ENCODE measurements around the gene ALX1. TPM values are rescaled to one million over a fixed set of nuclear protein-coding genes. Genes with fewer than 3 reads are reported as not detected.

The ALX1 gene
- not detected for polyA plus RNA-seq (ENCODE audit: insufficient read length)

DNA sequence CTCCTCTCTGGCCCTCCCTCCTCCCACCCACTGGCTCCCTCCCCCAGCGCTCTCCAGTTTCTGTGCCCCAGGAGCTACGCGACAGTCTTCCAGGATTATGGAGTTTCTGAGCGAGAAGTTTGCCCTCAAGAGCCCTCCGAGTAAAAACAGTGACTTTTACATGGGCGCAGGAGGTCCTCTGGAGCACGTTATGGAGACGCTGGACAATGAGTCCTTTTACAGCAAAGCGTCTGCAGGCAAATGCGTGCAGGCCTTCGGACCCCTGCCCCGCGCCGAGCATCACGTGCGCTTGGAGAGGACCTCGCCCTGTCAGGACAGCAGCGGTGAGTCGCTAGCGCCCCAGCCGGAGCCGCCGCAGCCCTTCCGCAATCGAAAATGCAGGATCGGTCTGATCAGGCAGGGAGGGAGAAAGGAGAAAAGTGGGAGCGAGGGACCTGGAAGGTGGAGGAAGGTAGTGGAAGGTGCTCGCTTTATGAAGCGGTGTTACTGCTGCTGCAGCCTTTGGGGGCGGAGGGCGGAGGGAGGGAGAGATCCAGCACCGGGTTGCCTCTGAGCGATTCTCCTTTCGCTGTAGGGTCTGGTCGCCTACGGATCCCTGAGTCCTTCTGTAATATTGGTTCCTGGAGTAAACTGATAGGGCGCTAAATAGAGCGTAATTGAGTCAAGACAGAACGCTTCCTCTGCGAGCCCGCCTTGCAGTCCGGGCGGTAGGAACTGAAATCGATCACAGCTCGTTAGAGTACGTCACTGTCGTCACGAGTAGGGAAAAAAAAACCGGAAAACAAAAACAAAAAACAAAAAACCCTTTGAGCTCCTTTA lies at the start of gene ALX1:
ALX1 (plus strand) TSS at position 56 of the 819 bp plus-strand sequence; CDS start at position 98, 42 bp downstream.
- no peak for DNase-seq

DNA sequence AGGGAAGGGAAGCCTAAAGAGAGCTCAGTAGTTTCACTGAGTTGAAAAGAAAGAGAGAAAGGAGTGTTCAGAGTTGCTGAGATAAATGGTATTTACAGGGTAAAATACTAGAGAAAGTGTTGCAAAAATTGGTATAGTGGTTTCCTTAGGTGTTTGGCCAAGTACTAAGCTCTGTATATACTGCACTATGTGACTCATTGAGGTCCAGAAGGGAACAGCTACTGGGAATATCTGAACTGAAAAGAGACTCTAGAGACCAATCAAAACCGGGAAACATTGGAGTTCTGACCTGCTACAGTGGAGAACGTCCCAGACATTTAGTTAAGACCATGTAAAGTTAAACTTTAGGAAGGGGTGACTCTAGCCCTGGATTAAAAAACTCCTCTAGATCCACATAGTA lies 42.7 kb upstream of the ALX1 start:
- DNase-seq, result no peak

DNA sequence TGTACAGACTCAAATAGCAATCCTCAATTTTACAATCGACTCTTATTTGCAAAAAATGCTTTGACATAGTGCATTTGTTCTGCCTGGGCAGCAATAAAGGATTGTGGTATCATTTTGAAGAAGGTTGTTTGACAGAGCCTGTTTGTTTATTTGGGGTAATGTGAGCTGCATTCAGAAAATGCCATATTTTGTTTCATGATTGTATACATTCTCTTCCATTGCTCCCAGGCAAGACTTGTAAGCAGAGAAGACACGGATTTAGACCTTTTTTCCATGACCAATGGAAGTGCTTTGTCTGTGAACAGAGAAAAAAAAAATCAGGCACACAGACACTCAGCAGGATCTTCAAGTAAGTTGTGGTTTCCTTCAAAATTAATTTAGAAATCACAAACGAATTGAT lies 35.5 kb upstream of the ALX1 start:
- no peak for DNase-seq

DNA sequence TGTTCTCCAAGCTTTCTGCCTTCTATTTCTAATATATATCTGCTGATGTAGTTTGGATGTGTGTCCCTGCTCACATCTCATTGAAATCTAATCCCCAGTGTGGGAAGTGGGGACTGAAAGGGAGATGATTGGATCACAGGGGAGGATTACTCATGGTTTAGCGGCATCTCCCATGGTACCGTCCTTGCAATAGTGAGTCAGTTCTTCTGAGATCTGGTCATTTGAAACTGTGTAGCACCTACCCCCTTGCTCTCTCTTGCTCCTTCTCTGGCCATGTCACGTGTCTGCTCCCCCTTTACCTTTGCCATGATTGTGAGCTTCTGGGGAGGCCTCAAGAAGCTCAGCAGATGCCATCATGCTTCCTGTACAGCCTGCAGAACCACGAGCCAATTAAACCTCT lies 26.2 kb upstream of the ALX1 start:
- no peak for DNase-seq

DNA sequence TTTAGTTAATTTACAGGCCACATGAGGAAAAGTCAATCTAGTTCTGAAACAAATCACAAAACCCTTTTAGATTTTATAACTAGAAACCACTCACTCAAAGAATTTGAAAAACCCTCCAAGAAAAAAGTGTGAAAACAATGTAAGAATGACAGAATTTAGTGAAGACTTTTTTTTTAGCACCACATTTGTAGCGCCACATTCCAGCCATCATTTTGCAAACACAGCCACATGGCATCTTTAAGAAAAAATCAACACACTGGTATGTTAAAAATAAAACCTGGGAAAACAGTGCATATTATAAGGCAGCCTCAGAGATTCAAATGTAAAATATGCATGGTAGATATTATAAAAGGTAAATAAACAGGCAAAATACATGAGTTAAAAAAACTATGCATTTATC lies 22.3 kb upstream of the ALX1 start:
- no peak for DNase-seq

DNA sequence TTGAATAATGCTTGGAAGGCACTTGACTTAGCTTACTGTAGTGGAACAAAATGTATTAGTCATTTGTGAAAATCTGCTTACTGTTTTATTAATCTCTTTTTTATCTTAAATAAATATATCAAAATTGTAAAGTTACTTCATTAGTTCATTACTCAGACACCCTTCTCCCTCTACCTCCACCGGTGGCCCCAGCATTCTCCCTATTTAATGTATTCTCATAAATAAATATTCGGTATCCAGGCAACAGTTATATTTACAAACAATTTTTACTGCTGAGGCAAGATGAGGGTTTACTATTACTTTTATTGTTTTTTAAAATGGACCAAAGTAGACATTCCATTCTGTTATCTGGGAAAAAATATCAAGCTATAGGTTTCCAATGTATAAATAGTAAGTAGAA lies 19.6 kb upstream of the ALX1 start:
- no peak for DNase-seq

DNA sequence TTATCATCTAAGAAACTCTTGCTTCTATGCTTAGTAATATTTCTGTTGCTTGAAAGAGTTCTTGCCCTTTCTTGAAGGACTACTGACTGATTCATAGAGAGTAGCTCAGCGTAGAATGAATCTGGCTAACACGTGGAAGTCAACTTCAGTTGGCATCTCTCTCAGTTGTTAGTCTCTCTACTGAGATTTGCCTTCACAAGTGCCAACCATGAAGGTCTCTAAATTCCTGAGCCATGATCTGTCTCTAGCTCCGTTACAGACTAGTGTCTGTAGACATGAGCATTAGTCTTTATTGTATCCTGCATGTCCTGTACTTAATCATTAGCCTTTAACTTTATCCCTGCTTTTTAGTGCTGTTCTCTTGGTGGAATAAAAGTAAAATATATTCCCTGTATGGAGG lies 19.1 kb upstream of the ALX1 start:
- DNase-seq, result no peak

DNA sequence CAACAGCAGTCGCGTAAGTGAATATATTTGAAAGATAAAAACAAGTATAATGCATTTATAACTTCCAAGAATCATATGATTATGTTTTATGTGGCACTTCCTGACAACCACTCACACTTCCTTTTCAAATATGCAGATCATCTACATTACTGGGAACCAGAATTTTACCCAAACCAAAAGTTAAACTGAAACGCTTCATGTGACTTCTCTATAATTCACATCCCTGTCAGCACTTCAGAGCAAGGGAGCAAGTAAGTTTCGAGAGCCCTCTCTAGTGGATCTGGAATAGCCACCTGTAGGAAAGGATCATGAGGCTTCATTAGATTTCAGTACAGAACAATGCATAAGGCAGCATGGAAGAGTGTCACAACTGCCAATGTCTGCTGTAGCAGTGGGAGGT lies 13.7 kb upstream of the ALX1 start:
- DNase-seq, result no peak

DNA sequence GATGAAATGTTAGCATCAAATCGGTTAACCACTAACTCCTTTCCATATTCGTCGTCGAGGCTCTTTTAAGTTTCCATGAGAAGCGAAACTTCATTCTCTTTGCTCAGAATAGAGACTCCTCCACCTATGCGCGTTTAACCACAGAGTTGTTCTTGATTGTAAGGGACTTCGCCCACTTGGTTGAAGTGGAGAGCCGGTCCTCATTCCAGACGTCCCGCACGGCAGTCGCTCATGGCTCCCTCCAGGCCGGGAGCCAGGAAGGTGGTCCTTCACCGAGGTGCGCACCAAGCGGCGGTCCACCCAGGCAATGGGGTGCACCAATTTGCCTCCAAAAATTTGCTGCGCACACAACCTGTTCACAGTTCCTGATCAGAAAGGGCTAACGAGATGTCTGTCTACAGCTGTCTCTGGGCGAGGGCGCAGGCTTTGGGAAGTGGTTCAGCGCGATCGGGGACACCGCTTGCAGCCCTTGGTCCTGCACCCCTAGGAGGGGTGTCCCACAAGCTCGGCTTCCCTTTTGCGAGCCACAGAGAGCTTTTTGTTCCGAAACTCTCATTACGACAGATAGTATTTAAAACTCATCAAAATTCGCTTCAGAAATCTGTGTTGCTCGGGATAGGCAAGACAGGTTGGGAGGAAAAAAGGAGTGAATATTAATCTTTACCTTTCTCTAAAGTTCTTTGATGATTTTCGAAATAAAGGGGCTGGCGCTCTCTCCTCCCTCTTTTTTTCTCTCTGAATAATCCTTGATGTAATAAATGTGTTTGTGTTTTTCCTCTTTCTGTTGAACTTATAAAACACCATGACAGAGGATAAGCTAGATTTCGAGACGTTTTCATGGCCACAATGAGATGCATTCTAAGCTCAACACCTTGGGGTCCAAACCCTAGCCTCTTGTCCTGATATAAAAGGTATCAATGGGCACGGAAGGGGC lies 6.4 kb upstream of the ALX1 start:
- DNase-seq, result no peak

DNA sequence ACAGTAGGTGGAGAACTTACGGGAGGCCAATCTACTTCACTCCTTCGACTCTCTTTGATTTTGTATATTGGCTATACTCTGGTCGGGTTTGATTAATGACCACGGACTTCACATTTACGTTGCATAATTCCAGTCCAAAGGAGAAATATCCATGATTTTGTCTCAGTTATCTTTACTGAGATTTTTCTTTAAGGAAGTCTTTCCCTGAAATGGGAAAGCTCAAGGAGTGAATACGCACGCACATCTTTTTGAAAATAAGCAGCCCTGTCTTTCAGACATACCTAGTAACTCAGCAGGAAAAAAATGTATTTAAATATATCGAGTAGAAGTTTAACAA lies 5.7 kb upstream of the ALX1 start:
- no peak for DNase-seq

DNA sequence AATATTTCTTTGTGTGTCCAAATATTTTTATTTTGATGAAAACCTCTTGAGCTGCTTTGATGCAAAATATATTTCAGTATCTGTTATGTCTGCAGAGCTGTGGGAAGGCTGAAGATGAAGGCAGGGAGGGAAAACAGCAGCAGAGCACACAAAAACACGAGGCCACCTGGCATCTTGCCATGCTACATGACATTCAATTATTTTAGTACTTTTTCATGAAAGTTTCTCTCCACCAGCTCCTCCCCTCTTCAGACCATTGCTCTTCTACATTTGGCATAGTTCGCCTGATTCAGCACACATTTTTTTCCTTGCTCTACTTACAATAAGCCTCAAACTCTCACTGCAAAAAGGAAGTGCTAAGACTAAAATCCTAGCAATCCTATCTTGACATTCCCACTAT lies 4.6 kb upstream of the ALX1 start:
- DNase-seq, result no peak

DNA sequence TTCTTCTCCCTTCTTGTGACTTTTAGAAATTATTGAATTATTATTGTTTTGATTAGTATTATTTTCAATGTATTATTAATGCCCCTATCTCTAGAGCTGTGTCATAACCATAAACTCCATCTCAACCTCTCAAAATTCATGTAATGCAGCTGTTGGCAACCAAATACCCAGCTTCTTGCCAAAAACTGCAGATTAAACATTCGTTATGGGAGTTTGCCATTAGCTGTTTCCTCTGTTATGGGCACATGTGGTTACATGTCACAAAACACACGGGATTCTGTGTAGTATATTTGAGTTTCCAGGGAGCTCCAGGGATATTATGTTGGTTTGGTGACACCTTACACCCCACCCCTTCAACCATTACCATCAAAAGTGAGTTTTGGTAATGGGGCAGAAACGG lies 2.8 kb upstream of the ALX1 start:
- no peak for DNase-seq

DNA sequence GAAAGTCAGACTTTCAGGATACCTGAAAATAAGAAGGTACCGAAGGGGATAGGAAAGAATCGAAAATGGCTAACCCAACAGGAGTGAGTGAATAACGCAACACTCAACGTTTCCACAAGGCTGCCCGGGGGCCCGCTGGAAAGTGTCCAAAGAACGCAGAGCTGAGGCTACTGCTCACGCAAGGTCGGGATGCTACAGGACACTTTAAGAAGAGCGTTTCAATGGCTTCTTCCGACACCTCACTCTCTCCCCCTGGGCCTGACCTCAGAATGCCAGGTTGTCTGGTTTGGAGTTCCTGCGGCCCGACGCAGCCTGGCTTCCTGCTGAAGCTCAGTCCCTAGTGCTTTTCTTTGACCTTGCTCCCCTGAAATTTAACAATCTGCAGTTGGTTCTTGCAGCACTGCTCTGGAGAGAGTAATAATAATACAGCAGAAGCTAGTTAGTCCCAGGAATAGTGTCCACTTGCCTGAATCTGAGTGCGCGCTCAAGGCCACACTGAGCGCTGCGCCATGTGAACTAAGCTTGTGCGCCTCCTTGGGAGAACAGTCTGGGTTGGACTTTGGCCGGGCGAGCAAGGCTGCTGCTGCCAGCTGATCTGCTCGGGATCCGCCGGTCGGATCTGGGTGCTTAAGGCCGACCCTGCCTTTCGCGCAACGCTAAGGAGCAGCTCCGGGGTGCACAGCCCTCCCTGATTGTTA lies 2.0 kb upstream of the ALX1 start:
- no peak for DNase-seq

DNA sequence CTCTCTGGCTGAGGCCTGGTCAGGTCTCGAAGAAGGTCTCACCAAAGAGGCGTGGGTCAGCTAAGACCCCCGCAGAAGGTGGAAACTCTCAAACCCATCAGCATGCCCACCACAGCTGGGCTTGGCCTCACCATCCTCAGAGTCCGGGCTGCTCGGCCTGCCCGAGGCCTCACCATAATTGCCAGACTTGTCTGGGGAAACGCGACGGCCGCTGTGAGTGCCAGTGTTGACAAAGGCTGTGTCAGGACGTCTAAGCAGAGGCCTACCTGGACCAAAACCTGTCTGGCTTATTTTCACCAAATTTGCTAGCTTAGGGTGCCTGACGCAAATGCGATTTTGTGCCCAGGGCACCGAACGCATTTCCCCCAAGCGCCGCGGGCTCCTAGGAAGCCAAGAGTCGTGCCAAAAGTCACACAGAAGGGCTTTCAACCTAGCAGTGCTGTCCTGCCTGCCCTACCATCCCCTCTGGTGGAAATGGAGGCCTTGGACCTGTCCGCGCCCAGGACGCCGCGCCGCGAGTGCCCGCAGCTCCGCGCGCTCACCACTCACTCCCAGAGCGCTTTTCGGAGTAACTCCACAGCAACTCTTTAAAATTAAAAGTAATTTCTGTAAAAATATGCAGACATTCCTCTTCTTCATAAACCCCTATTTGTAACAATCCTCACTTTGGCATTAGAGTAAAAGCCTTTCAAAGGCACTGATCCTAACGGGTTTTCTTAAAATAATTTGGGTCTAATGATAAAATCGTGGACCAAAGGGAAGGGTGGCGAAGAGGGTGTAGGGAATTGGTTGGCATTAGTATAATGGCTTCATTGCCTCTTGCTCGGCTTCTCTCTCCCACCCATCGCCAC lies 1.2 kb upstream of the ALX1 start:
- no peak for DNase-seq

DNA sequence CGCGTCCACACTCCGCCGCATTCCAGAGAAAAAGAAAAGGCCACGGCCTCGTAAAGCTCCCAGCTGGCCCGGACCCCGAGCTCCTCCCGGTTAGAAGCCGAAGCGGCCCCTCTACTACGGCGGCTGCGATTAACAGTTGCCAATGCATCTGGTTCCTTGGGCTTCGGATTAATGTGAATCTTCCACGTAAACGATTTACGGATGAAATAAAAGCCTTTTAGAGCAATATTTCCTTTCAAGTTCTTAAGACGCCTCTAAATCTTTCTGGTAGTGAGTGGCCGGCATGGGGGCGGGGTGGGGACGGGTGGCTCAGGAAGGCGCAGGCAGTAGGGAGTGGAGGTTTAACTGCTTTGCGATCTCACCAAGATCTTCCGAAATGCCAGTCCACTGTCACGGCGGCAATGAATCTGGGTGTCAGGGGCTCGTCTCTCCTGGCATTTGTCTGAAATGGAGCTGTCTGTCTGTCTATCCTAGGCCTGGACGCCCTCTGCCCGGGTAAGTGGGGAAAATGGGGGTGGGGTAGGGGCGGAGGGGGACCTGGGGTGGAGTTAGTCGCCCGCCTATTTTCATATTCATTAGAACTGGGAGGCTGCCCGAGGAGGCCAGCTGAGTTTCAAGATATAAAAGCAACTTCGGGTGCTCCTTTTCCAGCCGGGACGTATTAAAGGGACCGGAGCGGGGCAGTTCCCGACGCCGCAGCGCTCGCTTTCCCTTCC lies 413 bp upstream of the ALX1 start:
- DNase-seq, result no peak

DNA sequence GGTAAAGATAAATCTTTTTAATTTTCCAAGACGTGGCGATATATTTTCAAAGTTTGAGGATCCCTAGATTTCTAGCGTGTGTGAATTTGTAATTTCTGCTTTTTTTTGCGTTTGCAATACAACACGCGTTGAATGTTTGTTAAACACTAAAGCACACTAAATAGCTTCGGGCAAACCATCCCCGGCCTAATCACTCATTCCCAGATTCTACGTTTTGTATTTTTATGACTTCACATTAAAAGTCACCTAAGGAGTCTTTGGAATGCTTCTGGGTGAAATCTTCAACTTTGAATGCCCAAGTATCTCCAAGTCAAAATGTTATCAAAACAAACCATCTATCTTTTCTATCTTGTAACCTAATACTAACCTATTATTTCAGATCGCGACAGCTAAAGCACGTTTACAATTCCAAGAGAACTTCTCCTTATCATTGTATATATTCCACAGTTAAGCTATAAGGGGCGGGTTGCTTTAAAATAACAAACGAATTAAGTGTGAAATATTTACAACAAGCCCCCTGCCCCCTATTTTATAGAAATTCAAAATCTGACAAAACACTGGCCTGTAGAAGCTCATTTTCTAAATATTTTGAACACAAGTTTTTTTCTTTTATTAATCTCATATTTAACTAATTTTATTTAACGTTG lies 1.1 kb downstream of the ALX1 start:
- DNase-seq, result no peak

DNA sequence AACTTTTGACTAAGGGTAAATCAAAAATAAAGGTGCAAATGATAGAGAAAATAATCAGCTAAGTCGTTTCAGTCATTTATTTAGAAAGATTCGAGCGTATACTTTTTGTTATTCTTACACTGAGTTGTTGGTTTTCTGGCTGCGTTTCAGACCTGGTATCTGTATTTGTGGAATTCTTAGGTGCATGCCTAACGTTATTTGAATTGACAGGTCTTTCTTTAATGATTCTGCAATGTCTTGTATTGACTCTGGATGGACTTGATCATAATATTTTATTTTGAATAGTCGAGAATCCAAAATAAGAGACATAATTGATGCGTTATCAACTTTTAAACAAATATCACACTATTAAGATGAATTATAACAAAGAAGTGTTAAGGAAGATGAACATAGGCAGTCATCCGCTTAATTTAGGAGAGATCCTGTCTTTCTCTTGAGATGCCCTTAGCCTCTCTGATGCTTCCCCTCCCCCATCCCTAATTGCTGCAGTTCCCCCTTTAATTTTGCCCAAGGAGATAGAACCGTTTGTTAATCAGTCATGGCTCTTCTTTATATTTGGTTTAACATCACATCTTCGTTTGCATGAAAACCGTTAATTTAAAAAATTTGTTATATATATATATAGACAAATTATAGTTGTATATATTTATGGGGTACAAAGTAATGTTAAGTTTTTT lies 1.8 kb downstream of the ALX1 start:
- no peak for DNase-seq

DNA sequence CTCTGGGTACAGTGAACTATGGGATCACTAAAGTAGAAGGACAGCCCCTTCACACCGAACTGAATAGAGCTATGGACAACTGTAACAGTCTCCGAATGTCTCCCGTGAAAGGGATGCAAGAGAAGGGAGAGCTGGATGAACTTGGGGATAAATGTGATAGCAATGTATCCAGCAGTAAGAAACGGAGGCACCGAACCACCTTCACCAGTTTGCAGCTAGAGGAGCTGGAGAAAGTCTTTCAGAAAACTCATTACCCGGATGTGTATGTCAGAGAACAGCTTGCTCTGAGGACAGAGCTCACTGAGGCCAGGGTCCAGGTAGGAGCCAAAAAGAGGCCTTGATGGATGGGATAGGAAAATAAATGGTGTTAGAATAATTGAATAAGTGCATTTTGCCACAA lies 3.5 kb downstream of the ALX1 start:
- DNase-seq, result no peak

DNA sequence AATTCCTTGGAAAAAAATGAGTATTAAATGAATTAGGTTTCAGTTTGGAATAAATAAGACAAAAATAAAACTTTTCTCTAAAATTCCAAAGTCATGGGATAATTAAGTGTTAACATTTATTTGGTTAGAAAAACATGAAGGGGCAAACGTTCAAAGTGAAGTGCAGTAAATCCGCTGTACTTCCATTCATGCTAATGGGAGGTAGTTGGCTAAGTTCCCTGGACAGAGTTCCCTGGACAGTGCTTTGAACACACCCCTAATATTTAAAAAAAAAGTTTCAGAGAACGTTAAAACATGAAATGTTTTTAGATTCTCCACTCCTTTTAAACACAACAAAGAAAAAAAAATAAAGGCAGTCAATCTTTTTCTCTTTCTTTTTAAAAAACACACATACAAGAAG lies 16.3 kb downstream of the ALX1 start:
- DNase-seq, result no peak

DNA sequence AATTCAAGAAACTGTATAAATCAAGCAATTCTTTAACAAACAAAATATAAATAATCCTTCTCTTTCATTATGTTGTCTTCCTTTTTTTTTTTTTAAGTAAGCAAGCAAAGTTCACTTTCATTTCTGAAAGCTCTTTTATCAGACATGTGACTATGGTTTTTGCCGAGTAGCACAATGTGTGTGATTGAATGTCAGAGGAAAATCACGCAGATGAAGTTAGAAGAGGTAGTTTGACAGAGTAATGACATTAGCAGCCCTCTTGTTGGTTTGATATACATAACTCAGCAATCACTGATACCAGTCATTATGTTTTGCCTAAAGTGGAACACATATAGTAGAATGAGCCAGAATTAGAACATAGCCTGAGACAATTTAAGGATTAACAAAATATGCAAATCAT lies 19.0 kb downstream of the ALX1 start:
- DNase-seq, result no peak

DNA sequence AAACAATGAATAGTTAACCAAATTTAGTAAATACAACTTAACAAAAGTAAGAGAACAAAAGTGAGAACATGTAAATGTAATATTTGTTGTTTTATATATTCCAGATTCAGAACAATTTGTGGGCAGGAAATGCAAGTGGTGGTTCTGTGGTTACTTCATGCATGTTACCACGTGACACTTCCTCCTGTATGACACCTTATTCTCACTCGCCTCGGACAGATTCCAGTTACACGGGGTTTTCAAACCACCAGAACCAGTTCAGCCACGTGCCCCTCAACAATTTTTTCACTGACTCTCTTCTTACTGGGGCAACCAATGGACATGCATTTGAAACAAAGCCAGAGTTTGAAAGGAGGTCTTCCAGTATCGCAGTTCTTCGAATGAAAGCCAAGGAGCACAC lies 21.0 kb downstream of the ALX1 start:
- no peak for DNase-seq
